Upper lobe of left lung (tissue), 6 donors: ENCODE measurements around the gene ARRB1. TPM values are rescaled to one million over a fixed set of nuclear protein-coding genes. Genes with fewer than 3 reads are reported as not detected.
A peak's percentile ranks its signal among the peaks of the same experiment; 100 is the strongest.
"Not testable (repeated sequence)": the region's sequence is repeated elsewhere in the genome, so short reads cannot be mapped to it uniquely, and the experiment has no call there.

Experiments
- ATAC-seq, 2 donors: fragments of 200-7000 bp; cut with Tn5 transposase; one replicate each; pipeline ENCODE4 v1.9.1; 2022; ENCODE audit warnings: mild to moderate bottlenecking in 2 of 2, moderate library complexity in 2 of 2; ENCODE audit not compliant: low FRiP score in 2 of 2
- DNase-seq, 2 donors: peaks; one replicate each; pipeline ENCODE4 v3.0.0-alpha.2; 2019 to 2020
- H3K27ac ChIP-seq, 4 donors: fragments of 200-600 bp; sonication (generic); one replicate each; pipeline ENCODE4 v1.5.1; 2016 to 2019
- H3K27me3 ChIP-seq, 4 donors: fragments of 200-600 bp; sonication (generic); one replicate each; pipeline ENCODE4 v1.5.1; 2017 to 2019
- H3K36me3 ChIP-seq, 4 donors: fragments of 200-600 bp; sonication (generic); one replicate each; pipeline ENCODE4 v1.5.1; 2016 to 2019
- H3K4me1 ChIP-seq, 4 donors: fragments of 200-600 bp; sonication (generic); one replicate each; pipeline ENCODE4 v1.5.1; 2018 to 2019
- H3K4me3 ChIP-seq, 4 donors: fragments of 200-600 bp; sonication (generic); one replicate each; pipeline ENCODE4 v1.5.1; 2017 to 2019; ENCODE audit warnings: mild to moderate bottlenecking in 2 of 4, moderate library complexity in 1 of 4
- H3K9me3 ChIP-seq, 4 donors: fragments of 200-600 bp; sonication (generic); one replicate each; pipeline ENCODE4 v1.5.1; 2018 to 2019
- CTCF ChIP-seq, 6 experiments: fragments of 450-650 bp in 4 of 6; fragments of 200-600 bp in 2 of 6; sonication (generic) in 2 of 6; IDR thresholded peaks; one replicate each; pipeline ENCODE4 v1.5.1; 2016 to 2019; ENCODE audit warnings: antibody characterized with exemption in 6 of 6
- EP300 ChIP-seq, 4 donors: sonication (generic); formaldehyde crosslinking; IDR thresholded peaks; one replicate each; pipeline ENCODE4 v1.5.1; 2017; ENCODE audit warnings: antibody characterized with exemption in 4 of 4, control low read depth in 2 of 4
- POLR2A ChIP-seq, 4 donors: fragments of 450-650 bp; IDR thresholded peaks; one replicate each; pipeline ENCODE4 v1.5.1; 2016 to 2017; ENCODE audit warnings: antibody characterized with exemption in 4 of 4, mild to moderate bottlenecking in 2 of 4
- POLR2AphosphoS5 ChIP-seq, 2 donors: sonication (generic); formaldehyde crosslinking; IDR thresholded peaks; one replicate each; pipeline ENCODE4 v1.5.1; 2017; ENCODE audit warnings: antibody characterized with exemption in 2 of 2
- WGBS, 2 donors: methylation state at CpG; one replicate each; pipeline ENCODE4 v1.1.5; 2017 to 2018; 5-methylcytosine and 5-hydroxymethylcytosine counted together
- total RNA-seq, 6 donors: library from RNA; depleted of rRNA in 4 of 6; stranded (reverse); fragments of >200 nt in 4 of 6; gene quantifications; one replicate each; pipeline versions ENCODE4 v1.1.0 to v1.2.1, GENCODE V29; 2016 to 2021
- donor health status: DM: no; HTN: no; CAD: no; lungs with moderate emphysema.
- donor health status: DM: no; HTN: yes; CAD: no; lungs with severe emphysema.

The ARRB1 gene
- total RNA-seq, 6 donors from 2014 or later: 119 to 235 (median 170) TPM

- Histone ChIP-seq H3K4me3 (no peak overlapping the region), H3K27me3 (no peaks in the 10 kb centered on the region), H3K9me3 (no peaks in the 10 kb centered on the region), H3K27ac (peak overlapping the region; percentile 10 to 83 (median 56)), H3K36me3 (peaks cover 25 to 98% (median 73%) of the 10 kb centered on the region in 4 donors), H3K4me1 (peaks cover 23 to 36% (median 34%) of the 10 kb centered on the region in 4 donors)
- DNase-seq: peak in 1 of 2 donors; percentile 16
- TF ChIP-seq CTCF (IDR thresholded peaks at IDR 0.05): no peak
- no peak for TF ChIP-seq POLR2A (IDR thresholded peaks at IDR 0.05)
- no peak for TF ChIP-seq POLR2AphosphoS5 (IDR thresholded peaks at IDR 0.05)
- no peak for TF ChIP-seq EP300 (IDR thresholded peaks at IDR 0.05)
- WGBS, 2 donors: 83 to 84% methylated on average over 6 of the region's 6 CpGs
- no peak for ATAC-seq
Observed at GRCh38 chr11:75276686-75277085, 74.8 kb downstream of the ARRB1 start.

GRCh38 chr11:75276186-75276585, 75.3 kb downstream of the ARRB1 start:
- Histone ChIP-seq H3K4me1 (peaks cover 23 to 34% (median 29%) of the 10 kb centered on the region in 4 donors), H3K9me3 (no peaks in the 10 kb centered on the region), H3K27ac (peak overlapping the region; percentile 10 to 83 (median 56)), H3K27me3 (no peaks in the 10 kb centered on the region), H3K36me3 (peaks cover 25 to 98% (median 73%) of the 10 kb centered on the region in 4 donors), H3K4me3 (no peak overlapping the region)
- ATAC-seq: no peak
- 64 to 71% methylated on average over 2 of the region's 2 CpGs for WGBS, 2 donors
- TF ChIP-seq EP300 (IDR thresholded peaks at IDR 0.05): no peak
- no peak for TF ChIP-seq CTCF (IDR thresholded peaks at IDR 0.05)
- no peak for TF ChIP-seq POLR2AphosphoS5 (IDR thresholded peaks at IDR 0.05)
- TF ChIP-seq POLR2A (IDR thresholded peaks at IDR 0.05): no peak
- no peak for DNase-seq

- H3K4me1 ChIP-seq: peaks cover 18 to 31% (median 24%) of the 10 kb centered on the region in 4 donors
- WGBS, 2 donors: 37 to 38% methylated on average over 6 of the region's 6 CpGs
- DNase-seq: peak in 1 of 2 donors; percentile 81
- TF ChIP-seq EP300 (IDR thresholded peaks at IDR 0.05): no peak
- TF ChIP-seq POLR2AphosphoS5 (IDR thresholded peaks at IDR 0.05): peak in 1 of 2 donors; percentile 31
- TF ChIP-seq CTCF (IDR thresholded peaks at IDR 0.05): no peak
- TF ChIP-seq POLR2A (IDR thresholded peaks at IDR 0.05): peak in 1 of 4 donors; percentile 39
- peaks cover 25 to 98% (median 75%) of the 10 kb centered on the region in 4 donors for H3K36me3 ChIP-seq
- H3K27ac ChIP-seq: peak overlapping the region; percentile 40 to 83 (median 66)
- H3K27me3 ChIP-seq: no peaks in the 10 kb centered on the region
- H3K9me3 ChIP-seq: no peaks in the 10 kb centered on the region
- ATAC-seq: no peak
- no peak overlapping the region for H3K4me3 ChIP-seq
Observed at GRCh38 chr11:75275581-75275980, 75.9 kb downstream of the ARRB1 start.

DNA sequence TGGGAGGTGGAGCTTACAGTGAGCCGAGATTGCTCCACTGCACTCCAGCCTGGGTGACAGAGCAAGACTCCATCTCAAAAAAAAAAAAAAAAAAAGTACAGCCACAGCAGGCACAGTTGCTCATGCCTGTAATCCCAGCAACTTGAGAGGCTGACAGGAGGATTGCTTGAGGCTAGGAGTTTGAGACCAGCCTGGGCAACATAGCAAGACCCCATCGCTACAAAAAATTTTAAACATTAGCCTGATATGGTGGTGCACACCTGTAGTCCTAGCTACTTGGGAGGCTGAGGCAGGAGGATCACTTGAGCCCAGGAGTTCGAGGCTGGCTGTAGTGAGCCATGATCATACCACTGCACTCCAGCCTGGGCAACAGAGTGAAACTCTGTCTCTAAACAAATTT, 76.7 kb downstream of the ARRB1 start:
- peak overlapping the region in 3 of 4 donors; percentile 40 to 83 (median 76) for H3K27ac ChIP-seq
- H3K36me3 ChIP-seq: peaks cover 25 to 97% (median 81%) of the 10 kb centered on the region in 4 donors
- peaks cover 13 to 23% (median 16%) of the 10 kb centered on the region in 4 donors for H3K4me1 ChIP-seq
- not testable (repeated sequence) for H3K9me3 ChIP-seq, ATAC-seq, H3K27me3 ChIP-seq, H3K4me3 ChIP-seq
- DNase-seq: peak in 1 of 2 donors; percentile 12
- 61 to 93% methylated on average over 3 of the region's 3 CpGs for WGBS, 2 donors

DNA sequence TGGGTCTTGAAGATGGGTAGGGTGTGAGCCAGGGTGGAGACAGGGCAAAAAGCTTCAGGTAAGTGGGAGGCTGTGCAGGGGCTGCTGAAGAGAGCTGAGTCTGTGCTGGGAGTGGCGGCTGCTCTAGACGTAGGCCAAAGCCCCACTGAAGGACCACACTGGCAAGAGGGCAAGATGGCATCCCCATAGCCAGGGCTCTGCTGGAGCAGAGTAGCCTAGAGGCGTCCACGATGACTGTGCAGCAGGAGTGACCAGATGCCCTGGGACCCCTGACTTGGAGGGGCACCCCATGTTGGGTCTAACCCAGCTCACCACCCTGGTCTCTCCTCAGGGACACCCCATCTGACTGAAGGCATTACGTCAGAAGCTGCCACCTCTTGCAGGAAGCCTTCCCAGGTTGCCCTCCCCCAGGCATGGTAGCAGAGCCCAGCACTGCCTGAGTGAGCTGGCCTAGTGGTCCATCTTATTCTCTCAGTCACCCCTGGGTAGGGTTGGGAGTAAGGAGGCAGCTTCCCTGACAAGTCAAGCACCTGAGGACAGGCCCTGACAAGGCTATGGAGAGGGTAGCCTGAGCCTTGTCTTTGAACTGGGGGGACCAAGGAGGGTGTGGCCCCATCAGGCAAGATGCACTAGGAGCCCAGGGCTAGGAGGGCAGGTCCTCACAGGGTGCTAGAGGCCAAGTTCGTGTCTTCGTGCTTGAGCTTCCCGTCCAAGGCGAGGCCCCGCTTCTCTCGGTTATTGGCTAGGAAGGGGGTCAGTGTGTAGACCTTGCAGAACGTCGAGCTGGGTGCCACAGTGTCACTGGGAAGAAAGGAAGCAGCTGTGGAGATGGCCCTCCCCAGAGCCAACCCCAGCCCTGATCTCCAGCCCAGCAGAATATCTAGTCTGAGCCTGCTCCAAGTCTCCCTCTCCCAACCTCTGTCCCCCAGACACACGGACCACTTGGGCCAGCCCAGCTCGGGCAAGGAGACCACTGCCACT, 77.8 kb downstream of the ARRB1 start:
- H3K27ac ChIP-seq: peak overlapping the region in 1 of 4 donors; percentile 83
- 85 to 87% methylated on average over 14 to 15 of the region's 15 CpGs for WGBS, 2 donors
- ATAC-seq: peak in 1 of 2 donors; percentile 4

More for the DNA sequence above, 77.8 kb downstream of the ARRB1 start:
- DNase-seq: peak in 1 of 2 donors; percentile 17
- no peak overlapping the region for H3K4me3 ChIP-seq
- H3K36me3 ChIP-seq: peaks cover 25 to 97% (median 77%) of the 10 kb centered on the region in 4 donors
- H3K4me1 ChIP-seq: peaks cover 6 to 16% (median 15%) of the 10 kb centered on the region in 4 donors
- H3K9me3 ChIP-seq: no peaks in the 10 kb centered on the region
- H3K27me3 ChIP-seq: no peaks in the 10 kb centered on the region
- no peak for TF ChIP-seq POLR2AphosphoS5 (IDR thresholded peaks at IDR 0.05)
- TF ChIP-seq CTCF (IDR thresholded peaks at IDR 0.05): no peak
- no peak for TF ChIP-seq POLR2A (IDR thresholded peaks at IDR 0.05)
- no peak for TF ChIP-seq EP300 (IDR thresholded peaks at IDR 0.05)
